GM21381 (cell line): ENCODE measurements around the gene TET1.
"Not testable (repeated sequence)": the region's sequence is repeated elsewhere in the genome, so short reads cannot be mapped to it uniquely, and the experiment has no call there.

Experiments
- ATAC-seq: cut with Tn5 transposase; IDR thresholded peaks from one replicate; pipeline ENCODE4 v1.9.1; 2021; ENCODE audit warnings: mild to moderate bottlenecking, moderate library complexity; ENCODE audit not compliant: unreplicated experiment

Gene TET1

DNA sequence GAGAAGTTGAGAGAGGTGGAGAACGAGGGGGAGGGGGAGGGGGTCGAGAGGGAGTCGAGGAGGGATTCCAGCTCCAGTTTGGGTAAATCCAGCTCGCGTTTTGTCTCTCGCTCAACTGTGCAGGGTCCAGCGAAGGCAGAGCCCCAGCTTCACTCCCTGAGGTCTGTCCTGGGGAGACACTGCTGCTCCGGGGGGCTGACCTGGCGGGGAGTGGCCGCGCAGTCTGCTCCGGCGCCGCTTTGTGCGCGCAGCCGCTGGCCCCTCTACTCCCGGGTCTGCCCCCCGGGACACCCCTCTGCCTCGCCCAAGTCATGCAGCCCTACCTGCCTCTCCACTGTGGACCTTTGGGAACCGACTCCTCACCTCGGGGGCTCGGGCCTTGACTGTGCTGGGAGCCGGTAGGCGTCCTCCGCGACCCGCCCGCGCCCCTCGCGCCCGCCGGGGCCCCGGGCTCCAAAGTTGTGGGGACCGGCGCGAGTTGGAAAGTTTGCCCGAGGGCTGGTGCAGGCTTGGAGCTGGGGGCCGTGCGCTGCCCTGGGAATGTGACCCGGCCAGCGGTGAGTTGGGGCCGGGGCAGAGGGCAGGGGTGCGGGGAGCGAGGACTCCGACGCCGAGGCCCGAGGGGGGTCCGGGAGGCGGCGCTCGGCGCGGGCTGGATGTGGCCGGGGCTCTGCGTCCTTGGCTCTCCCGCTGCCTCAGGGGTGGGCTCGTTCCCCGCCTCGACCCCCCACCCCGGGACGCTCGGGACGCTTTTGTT is at the start of gene TET1:
TET1 (plus strand) TSS at position 152 of the 757 bp plus-strand sequence. CDS start 12,002 bp downstream, outside the sequence.
- no peak for ATAC-seq

DNA sequence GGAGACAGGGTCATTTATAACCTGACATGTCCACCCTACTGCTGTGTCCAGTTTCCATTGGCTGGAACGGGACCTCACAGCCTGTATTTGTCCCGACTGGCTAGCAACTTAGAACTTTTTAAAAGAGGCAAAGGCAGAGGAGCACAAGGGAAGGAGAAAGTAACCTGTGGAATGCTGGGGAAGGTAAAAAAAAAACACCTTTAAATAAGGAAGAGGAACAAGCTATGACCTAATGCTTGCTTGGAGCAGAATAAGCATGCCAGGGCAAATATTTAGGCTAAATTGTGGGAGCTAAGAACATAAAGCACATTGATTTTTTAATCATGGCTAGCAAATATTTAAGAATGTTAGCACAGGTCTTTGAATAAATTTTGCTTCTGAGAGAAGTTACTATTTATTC is 43.9 kb upstream of the TET1 start:
- not testable (repeated sequence) for ATAC-seq

GRCh38 chr10:68516766-68517165 is 43.4 kb upstream of the TET1 start:
- ATAC-seq = no peak

- ATAC-seq = no peak
These were observed 42.9 kb upstream of the TET1 start for GRCh38 chr10:68517188-68517587.

GRCh38 chr10:68518609-68519008 is 41.5 kb upstream of the TET1 start:
- ATAC-seq = not testable (repeated sequence)

DNA sequence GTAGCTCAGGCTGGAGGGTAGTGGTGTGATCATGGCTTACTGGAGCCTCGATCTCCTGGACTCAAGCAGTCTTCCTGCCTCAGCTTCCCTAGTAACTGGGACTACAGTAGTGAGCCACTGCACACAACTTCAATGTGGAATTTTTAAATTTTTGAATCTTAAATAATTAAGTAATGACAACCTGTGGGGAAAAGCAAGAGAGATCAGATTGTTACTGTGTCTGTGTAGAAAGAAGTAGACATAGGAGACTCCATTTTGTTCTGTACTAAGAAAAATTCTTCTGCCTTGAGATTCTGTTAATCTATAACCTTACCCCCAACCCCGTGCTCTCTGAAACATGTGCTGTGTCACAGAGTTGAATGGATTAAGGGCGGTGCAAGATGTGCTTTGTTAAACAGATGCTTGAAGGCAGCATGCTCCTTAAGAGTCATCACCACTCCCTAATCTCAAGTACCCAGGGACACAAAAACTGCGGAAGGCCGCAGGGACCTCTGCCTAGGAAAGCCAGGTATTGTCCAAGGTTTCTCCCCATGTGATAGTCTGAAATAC is 34.6 kb upstream of the TET1 start:
- not testable (repeated sequence) for ATAC-seq

GRCh38 chr10:68526634-68527307 is 33.4 kb upstream of the TET1 start:
- ATAC-seq = peak; percentile 44

- ATAC-seq = no peak
These were observed 23.2 kb upstream of the TET1 start for GRCh38 chr10:68536973-68537372.

- no peak for ATAC-seq
These were observed 22.3 kb upstream of the TET1 start for GRCh38 chr10:68537796-68538195.

GRCh38 chr10:68543004-68543918 is 16.9 kb upstream of the TET1 start:
- no peak for ATAC-seq

GRCh38 chr10:68550747-68551411 is 9.3 kb upstream of the TET1 start:
- no peak for ATAC-seq

DNA sequence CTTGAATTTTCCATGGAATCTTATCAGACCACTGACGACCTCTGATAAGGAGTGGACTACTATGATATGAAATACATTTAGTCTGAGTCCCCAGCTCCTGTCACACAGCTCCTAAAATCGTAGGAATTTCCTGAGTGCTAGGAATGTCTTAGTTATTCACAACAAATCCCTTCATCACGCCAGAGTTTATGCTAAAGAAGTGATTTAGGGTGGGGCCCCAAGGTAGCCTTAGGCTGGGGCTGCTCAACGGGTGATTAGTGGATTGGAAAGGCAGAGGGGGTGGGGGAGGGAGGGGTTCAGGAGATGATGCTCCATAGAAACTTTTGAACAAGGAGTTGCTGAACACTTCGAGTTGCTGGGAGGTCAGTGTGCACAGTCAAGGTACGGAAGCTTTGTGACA is 7.0 kb upstream of the TET1 start:
- ATAC-seq = no peak

GRCh38 chr10:68553599-68553998 is 6.5 kb upstream of the TET1 start:
- no peak for ATAC-seq

GRCh38 chr10:68558478-68558877 is 1.7 kb upstream of the TET1 start:
- ATAC-seq = no peak

DNA sequence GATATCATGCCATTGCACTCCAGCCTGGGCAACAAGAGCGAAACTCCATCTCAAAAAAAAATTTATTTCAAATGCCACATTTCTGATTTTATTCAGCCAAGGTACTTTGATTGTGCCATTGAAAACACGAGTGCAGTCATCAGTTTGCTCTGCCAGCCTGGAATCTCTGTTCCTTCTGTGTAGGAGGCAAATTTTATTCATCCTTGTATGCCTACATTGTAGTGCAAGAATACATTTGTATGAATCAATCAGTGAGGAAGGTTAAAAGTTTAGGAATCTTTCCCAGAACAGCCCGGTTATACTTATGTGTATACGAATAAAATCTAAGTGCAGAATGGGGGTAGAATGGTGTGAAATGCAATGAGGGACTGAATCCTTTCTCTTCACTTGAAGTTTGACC is 886 bp upstream of the TET1 start:
- no peak for ATAC-seq

DNA sequence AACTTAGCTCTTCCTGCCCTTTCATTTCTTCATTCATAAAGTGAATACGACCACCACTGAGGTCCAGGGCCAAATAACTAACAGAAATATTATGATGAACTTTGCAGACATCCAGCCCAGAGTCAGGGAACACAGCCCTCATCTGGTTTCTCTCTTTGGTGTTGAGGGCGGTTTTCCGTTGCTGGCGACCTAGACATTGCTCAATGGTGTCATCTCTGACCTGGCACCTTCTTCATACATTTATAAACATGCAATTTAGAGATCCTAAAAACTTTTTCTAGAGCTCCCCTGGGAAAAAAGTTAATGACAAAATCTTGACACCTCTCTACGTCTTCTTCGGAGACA is 324 bp upstream of the TET1 start:
- ATAC-seq = no peak

GRCh38 chr10:68560943-68561864 is 1.1 kb downstream of the TET1 start:
- no peak for ATAC-seq

GRCh38 chr10:68561865-68562649 is 1.9 kb downstream of the TET1 start:
- no peak for ATAC-seq
